ENCODE data around the gene FLYWCH1. TPM values are rescaled to one million over a fixed set of nuclear protein-coding genes. Genes with fewer than 3 reads are reported as not detected.

FLYWCH1 gene
- total RNA-seq, 2 experiments from 2014 or later: 33.5 to 35.4 TPM

DNA sequence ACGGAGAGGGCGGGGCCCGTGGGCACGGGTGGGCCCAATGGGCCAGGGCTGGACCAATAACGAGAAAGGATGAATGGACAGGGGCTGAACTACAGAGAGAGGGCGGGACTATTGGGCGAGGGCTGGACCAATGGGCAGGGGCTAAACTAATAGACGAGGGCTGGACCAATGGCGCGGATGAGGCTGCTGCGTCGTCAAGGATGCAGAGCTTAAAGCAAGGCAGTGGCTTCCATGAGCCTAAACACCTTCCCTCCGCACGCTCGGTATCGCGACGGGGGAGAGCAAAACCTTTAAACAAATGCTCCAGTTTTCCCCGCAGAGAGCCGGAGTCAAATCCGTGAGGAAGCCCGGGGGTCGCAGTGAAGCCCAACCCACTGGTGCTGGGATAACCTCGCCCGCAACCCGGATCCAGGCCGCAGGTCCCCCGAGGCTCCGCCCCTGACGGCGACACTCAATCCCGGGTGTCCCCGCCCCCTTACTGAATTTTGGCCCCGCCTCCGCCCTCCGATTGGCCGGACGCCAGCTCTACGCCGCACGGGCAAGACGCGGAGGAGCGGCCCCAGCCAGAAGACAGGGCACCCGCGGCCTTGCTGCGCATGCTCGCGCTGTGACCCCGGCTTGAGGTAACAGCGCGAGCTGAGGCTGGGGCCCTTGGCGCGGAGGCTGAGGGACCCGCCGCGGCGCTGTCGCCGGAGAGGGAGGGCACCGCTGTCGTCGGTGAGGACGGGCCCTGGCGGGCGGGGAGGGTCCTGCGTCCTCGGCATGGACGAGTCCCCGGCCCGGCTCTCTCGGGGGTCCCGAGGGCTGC is 28.9 kb upstream of the FLYWCH1 start, which contains the start of gene FLYWCH2:
Gene FLYWCH2 (plus strand): TSS at position 566 of the 808 bp plus-strand sequence. CDS start 13,235 bp downstream, outside the sequence.
- Mint-ChIP-seq H3K27me3 (ENCODE audit: low read depth) (no peaks in the 10 kb centered on the region), H3K36me3 (ENCODE audit: low read depth) (no peaks in the 10 kb centered on the region), H3K9me3 (no peaks in the 10 kb centered on the region), H3K4me3 (peak within 1 kb of the TSS; percentile 89), H3K4me1 (ENCODE audit: low read depth) (peaks cover 14% of the 10 kb centered on the region), H3K27ac (peak within 1 kb of the TSS; percentile 91)
- peak; percentile 100 for DNase-seq
- intact Hi-C loops (cut with micrococcal nuclease): loop anchor here (1.0 kb wide), 2 partner anchors 22 to 28 kb away; partner anchors contain the start of gene FLYWCH1
- CTCF ChIA-PET: interaction anchor here (0.6 to 2.1 kb wide), 9 partner anchors 15 to 254 kb away, joined by 3 to 8 read pairs (median 4); no protein-coding TSS in a partner anchor

DNA sequence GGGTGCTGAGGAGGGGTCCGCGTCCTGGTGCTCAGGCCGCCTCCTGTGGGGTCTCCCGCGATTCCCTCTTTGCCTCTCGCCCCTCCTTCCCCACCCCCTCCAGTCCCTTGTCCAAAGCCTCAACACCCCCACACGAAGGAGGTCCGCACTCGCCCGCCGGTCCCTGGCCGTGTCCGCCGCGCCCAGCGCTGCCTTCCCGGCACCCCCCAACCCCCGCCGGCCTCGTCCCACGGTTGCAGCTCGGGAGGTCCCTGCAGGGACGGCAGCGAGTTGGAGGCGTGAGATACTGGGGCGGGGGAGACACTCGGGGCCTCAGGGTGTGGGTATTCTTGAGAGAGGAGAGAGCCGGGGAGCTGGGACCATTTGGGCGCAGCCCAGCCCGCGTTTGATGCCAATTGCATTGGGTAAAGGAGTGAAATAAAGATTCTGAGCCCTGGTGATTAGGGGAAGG is 28.2 kb upstream of the FLYWCH1 start:
- intact Hi-C loops (cut with micrococcal nuclease): no loop called here
- H3K36me3 Mint-ChIP-seq (ENCODE audit: low read depth): no peaks in the 10 kb centered on the region
- CTCF ChIA-PET: interaction anchor here (0.9 to 2.1 kb wide), 6 partner anchors 15 to 145 kb away, joined by 3 to 8 read pairs (median 4); no protein-coding TSS in a partner anchor

DNA sequence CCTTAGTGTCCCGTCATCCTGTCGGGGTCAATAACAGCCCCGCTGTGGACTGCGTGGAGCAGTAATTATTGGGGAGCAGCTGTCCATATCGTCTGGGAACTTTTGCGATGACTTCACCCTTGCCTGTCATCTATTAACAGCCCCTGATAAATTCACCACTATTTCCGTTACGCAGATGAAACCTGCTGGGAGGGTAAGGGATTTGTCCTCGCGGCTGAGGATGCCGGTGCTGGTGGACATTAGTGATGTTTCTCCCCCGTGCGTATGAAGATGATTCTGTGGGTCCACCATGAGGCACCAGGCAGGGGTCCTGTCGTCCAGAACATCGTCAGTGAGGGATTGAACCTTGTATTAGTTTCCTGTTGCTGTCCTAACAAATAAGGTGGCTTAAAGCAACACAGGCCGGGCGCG is 27.7 kb upstream of the FLYWCH1 start:
- H3K9me3 Mint-ChIP-seq: no peaks in the 10 kb centered on the region
- peak overlapping the region; percentile 56 for H3K27ac Mint-ChIP-seq
- H3K36me3 Mint-ChIP-seq (ENCODE audit: low read depth): no peaks in the 10 kb centered on the region
- peaks cover 14% of the 10 kb centered on the region for H3K4me1 Mint-ChIP-seq (ENCODE audit: low read depth)
- intact Hi-C loops (cut with micrococcal nuclease): no loop called here
- H3K27me3 Mint-ChIP-seq (ENCODE audit: low read depth): no peaks in the 10 kb centered on the region
- CTCF ChIA-PET: interaction anchor here (1.1 to 2.1 kb wide), 3 partner anchors 16 to 27 kb away, joined by 4 to 8 read pairs (median 5); no protein-coding TSS in a partner anchor
- peak overlapping the region; percentile 89 for H3K4me3 Mint-ChIP-seq
- DNase-seq: no peak

More for the DNA sequence above, 28.2 kb upstream of the FLYWCH1 start:
- Mint-ChIP-seq H3K27me3 (ENCODE audit: low read depth) (no peaks in the 10 kb centered on the region), H3K27ac (peak overlapping the region; percentile 56), H3K9me3 (no peaks in the 10 kb centered on the region), H3K4me3 (peak overlapping the region; percentile 89), H3K4me1 (ENCODE audit: low read depth) (peaks cover 14% of the 10 kb centered on the region)
- peak; percentile 12 for DNase-seq

DNA sequence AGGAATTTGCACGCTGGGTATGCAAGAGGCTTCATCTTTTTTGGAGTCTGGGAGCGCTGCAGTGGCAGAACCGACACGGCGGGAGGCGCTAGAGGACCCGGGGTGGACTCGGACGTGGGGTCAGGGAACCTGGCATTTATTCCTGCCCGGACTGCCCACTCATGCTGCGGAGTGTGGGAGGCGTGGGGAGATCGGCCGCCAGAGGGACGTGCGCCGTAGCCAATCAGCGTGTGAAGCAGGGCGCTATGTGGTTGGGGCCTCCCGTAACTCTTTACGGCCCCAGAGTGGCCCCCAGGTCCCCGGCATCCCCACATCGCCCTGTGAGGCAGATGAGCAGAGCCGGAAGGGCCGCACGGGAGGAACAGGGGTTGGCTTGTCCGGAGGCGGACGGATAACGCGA is 17.5 kb upstream of the FLYWCH1 start:
- CTCF ChIA-PET: interaction anchor here (0.7 kb wide), 1 partner anchor 9 kb away, joined by 4 read pairs; no protein-coding TSS in a partner anchor
- H3K27me3 Mint-ChIP-seq (ENCODE audit: low read depth): no peaks in the 10 kb centered on the region
- H3K9me3 Mint-ChIP-seq: no peaks in the 10 kb centered on the region
- no peak overlapping the region for H3K4me3 Mint-ChIP-seq
- DNase-seq: no peak
- no peaks in the 10 kb centered on the region for H3K36me3 Mint-ChIP-seq (ENCODE audit: low read depth)
- intact Hi-C loops (cut with micrococcal nuclease): no loop called here
- H3K4me1 Mint-ChIP-seq (ENCODE audit: low read depth): no peaks in the 10 kb centered on the region
- H3K27ac Mint-ChIP-seq: no peak overlapping the region

DNA sequence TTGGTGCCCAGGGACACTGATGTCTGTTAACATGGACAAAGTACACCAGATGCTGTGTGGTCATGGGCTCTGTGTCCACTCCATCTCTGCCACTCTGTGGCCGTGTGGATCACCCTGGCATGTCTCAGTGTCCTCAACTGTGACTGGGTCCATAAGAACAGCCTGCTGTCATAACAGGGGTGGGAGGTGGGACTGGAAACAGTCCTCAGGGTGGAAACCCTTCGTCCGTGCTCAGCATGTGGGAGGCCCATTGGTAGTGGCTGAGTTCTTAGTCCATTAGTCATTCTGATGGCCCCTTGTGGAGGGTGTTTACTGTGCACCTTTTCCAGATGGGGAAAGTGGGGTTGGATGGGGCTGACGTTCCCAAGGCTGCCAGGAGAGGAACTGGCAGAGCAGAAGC is 15.9 kb upstream of the FLYWCH1 start:
- DNase-seq: no peak
- no peak overlapping the region for H3K27ac Mint-ChIP-seq
- no peaks in the 10 kb centered on the region for H3K9me3 Mint-ChIP-seq
- intact Hi-C loops (cut with micrococcal nuclease): no loop called here
- H3K4me1 Mint-ChIP-seq (ENCODE audit: low read depth): no peaks in the 10 kb centered on the region
- no peaks in the 10 kb centered on the region for H3K36me3 Mint-ChIP-seq (ENCODE audit: low read depth)
- H3K27me3 Mint-ChIP-seq (ENCODE audit: low read depth): no peaks in the 10 kb centered on the region
- H3K4me3 Mint-ChIP-seq: no peak overlapping the region
- CTCF ChIA-PET: interaction anchor here (0.7 kb wide), 1 partner anchor 14 kb away, joined by 4 read pairs; no protein-coding TSS in a partner anchor

DNA sequence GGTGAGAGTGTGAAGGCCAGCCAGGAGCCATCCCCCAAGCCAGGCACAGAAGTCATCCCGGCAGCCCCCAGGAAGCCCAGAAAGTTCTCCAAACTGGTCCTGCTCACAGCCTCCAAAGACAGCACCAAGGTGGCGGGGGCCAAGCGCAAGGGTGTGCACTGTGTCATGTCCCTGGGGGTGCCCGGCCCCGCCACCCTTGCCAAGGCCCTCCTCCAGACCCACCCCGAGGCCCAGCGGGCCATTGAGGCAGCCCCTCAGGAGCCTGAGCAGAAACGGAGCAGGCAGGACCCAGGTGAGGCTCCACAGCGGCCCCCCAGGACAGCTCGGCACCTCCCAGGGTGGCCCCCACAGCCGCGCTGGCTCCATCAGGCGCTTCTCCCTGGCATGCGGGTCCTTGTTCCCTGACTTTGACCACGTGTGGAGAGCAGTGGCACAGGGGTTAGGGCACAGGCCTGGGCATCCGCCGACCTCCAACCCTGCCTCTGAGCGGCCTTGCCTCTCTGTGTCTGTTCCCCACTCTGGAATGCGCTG is 15.2 kb upstream of the FLYWCH1 start:
- no peak overlapping the region for H3K4me3 Mint-ChIP-seq
- intact Hi-C loops (cut with micrococcal nuclease): no loop called here
- H3K36me3 Mint-ChIP-seq (ENCODE audit: low read depth): no peaks in the 10 kb centered on the region
- no peaks in the 10 kb centered on the region for H3K4me1 Mint-ChIP-seq (ENCODE audit: low read depth)
- no peaks in the 10 kb centered on the region for H3K27me3 Mint-ChIP-seq (ENCODE audit: low read depth)
- no peak for DNase-seq
- no peak overlapping the region for H3K27ac Mint-ChIP-seq
- CTCF ChIA-PET: no interaction called here
- H3K9me3 Mint-ChIP-seq: no peaks in the 10 kb centered on the region

DNA sequence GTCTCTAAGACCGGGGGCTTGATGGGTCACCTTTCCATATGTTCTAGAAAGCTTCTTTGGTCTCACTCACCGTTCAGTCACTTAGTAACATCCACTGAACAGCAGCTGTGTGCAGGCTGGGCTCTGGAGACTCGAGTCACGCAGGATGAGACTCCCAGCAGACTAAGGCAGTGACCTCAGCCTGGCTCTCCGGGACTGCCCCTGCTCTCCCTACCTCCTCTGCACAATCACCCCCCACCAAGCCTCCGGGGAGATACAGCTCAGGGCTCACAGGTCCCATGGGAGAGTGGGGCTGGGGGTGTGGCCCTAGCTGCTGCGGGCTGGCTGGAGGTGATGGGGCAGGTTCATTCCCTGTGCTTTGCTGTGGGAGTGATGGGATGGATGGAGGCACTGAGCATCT is 14.6 kb upstream of the FLYWCH1 start:
- intact Hi-C loops (cut with micrococcal nuclease): no loop called here
- Mint-ChIP-seq H3K9me3 (no peaks in the 10 kb centered on the region), H3K4me3 (no peak overlapping the region), H3K4me1 (ENCODE audit: low read depth) (no peaks in the 10 kb centered on the region), H3K27me3 (ENCODE audit: low read depth) (no peaks in the 10 kb centered on the region), H3K27ac (no peak overlapping the region), H3K36me3 (ENCODE audit: low read depth) (no peaks in the 10 kb centered on the region)
- CTCF ChIA-PET: no interaction called here
- no peak for DNase-seq

DNA sequence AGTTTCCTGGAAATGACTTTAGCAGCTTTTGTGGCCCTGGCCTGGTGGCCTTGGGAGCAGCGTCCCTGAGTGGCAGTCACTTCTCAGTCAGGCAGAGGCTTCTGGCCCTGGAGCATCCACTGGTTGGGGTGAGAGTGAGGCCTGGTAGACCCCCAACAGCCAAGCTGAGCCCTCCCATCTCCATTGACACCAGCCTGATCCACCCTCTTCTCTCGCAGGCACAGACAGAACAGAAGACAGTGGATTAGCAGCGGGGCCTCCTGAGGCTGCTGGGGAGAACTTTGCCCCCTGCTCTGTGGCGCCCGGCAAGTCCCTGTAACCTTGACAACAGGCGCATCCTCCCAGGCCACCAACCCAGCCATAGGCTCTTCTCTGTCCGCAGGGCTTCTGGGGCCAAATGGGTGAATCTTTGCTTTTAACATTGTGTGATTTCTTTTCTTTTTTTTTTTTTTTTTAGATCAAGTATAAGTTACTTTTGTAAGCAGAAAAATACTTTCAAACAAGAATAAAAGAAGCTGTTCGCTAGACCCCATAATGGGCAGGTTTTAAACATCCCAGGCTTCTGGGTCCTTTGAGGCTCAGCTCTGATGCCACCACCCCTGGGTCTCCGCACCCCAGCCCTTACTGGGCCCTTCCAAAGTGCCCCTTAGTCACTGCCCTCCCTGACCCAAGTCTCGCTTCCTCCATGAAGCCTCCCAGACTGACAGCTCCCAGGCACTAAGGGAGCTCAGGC is 12.7 kb upstream of the FLYWCH1 start:
- intact Hi-C loops (cut with micrococcal nuclease): no loop called here

DNA sequence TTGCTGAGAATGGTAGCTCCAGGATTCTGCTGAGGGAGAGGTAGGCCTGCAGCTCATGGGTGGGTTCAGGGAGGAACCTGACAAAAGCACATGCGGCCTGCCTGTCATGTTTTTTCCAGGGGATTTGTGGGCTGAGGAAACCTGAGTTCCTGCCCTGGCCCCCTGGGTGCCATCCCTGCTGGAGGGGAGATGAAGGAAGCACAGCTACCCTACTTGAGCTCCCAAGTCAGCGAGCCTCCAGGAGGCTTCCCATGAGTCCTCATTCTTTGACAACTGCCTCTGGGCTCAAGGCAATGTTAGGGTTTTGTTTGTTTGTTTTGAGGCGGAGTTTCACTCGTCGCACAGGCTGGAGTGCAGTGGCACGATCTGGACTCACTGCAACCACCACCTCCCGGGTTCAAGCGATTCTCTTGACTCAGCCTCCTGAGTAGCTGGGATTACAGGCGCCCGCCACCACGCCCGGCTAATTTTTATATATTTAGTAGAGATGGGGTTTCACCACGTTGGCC is 12.1 kb upstream of the FLYWCH1 start:
- H3K27ac Mint-ChIP-seq: no peak overlapping the region
- intact Hi-C loops (cut with micrococcal nuclease): loop anchor here (10.0 kb wide), 1 partner anchor 745 kb away; the partner anchor contains the start of gene TRAF7
- no peaks in the 10 kb centered on the region for H3K27me3 Mint-ChIP-seq (ENCODE audit: low read depth)
- H3K4me1 Mint-ChIP-seq (ENCODE audit: low read depth): peaks cover 5% of the 10 kb centered on the region
- H3K9me3 Mint-ChIP-seq: no peaks in the 10 kb centered on the region
- no peak for DNase-seq
- CTCF ChIA-PET: interaction anchor here (0.5 kb wide), 1 partner anchor 24 kb away, joined by 3 read pairs; no protein-coding TSS in a partner anchor
- no peak overlapping the region for H3K4me3 Mint-ChIP-seq
- no peaks in the 10 kb centered on the region for H3K36me3 Mint-ChIP-seq (ENCODE audit: low read depth)

More for the DNA sequence above, 12.7 kb upstream of the FLYWCH1 start:
- H3K4me3 Mint-ChIP-seq: no peak overlapping the region
- CTCF ChIA-PET: interaction anchor here (0.5 kb wide), 1 partner anchor 24 kb away, joined by 3 read pairs; no protein-coding TSS in a partner anchor
- H3K4me1 Mint-ChIP-seq (ENCODE audit: low read depth): peaks cover 3% of the 10 kb centered on the region
- no peaks in the 10 kb centered on the region for H3K9me3 Mint-ChIP-seq
- no peaks in the 10 kb centered on the region for H3K36me3 Mint-ChIP-seq (ENCODE audit: low read depth)
- DNase-seq: no peak
- peak overlapping the region; percentile 46 for H3K27ac Mint-ChIP-seq
- no peaks in the 10 kb centered on the region for H3K27me3 Mint-ChIP-seq (ENCODE audit: low read depth)

DNA sequence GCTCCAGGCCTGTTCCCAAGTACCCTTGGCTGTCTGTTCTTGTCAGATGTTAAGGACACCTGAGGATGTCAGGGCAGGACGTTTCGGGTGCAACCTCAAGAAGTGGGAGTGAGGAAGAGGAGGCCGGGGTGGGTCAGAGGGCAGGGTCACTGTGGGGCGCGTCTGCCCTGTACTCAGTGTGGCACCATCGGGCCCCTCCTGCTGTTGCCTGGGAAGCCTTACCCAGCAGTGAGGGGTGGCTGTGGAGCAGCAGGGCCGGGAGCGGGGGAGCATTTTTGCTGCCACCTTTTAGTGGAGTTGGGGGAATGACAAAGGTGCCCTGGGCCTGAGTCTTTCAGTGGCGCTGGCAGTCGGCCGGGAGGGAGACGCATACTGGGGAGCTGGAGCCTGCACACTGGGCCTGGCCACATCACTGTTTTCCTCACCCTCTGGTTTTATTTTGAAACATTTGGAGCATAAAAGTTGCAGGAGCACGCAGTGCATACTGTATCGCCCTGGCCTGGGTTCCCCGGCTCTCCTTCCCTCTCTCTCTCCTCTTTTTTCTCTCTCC is 11.1 kb upstream of the FLYWCH1 start:
- DNase-seq: no peak
- intact Hi-C loops (cut with micrococcal nuclease): loop anchor here (10.0 kb wide), 1 partner anchor 746 kb away; the partner anchor contains the start of gene TRAF7
- Mint-ChIP-seq H3K4me1 (ENCODE audit: low read depth) (peaks cover 5% of the 10 kb centered on the region), H3K9me3 (no peaks in the 10 kb centered on the region), H3K4me3 (no peak overlapping the region), H3K27ac (no peak overlapping the region), H3K27me3 (ENCODE audit: low read depth) (no peaks in the 10 kb centered on the region), H3K36me3 (ENCODE audit: low read depth) (no peaks in the 10 kb centered on the region)
- CTCF ChIA-PET: no interaction called here

DNA sequence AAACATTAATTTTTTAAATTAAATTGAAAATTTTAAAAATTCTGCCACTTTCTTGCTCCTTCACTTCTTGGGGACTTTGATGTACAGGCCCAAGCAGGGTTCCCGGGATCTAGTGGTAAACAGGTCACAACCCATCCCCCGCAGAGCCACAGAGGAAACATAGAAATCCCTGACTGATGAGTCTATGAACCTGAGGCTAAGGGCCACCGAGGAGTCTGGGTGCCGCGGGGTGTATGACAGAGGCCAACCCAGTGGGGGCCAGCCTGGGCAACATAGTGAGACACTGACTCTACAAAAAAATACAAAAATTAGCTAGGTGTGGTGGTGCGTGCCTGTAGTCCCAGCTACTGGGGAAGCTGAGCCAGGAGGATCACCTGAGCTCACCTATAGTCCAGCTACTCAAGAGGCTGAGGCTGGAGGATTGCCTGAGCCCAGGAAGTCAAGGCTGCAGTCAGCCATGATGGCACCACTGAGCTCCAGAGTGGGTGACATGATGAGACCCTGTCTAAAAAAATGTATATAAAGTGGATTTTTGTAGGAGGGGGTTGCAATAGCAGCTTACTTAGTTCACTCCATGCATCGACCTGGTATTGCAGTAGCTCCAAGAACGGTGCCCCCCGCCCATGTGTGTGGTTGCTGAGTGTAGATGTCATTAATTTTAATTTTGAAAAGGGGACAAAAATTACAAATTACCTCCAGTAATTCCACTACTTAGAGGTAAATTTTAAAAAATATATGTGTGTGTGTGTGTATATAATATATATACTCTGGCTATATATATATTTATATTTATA is 9.2 kb upstream of the FLYWCH1 start:
- no peak for DNase-seq
- no peaks in the 10 kb centered on the region for H3K27me3 Mint-ChIP-seq (ENCODE audit: low read depth)
- no peaks in the 10 kb centered on the region for H3K9me3 Mint-ChIP-seq
- no peaks in the 10 kb centered on the region for H3K36me3 Mint-ChIP-seq (ENCODE audit: low read depth)
- intact Hi-C loops (cut with micrococcal nuclease): loop anchor here (10.0 kb wide), 1 partner anchor 748 kb away; the partner anchor contains the start of gene TRAF7
- no peak overlapping the region for H3K27ac Mint-ChIP-seq
- CTCF ChIA-PET: interaction anchor here (0.5 to 1.5 kb wide), 7 partner anchors 8 to 30 kb away, joined by 3 to 6 read pairs (median 4); partner anchors contain the start of gene FLYWCH1
- peaks cover 18% of the 10 kb centered on the region for H3K4me1 Mint-ChIP-seq (ENCODE audit: low read depth)
- no peak overlapping the region for H3K4me3 Mint-ChIP-seq
